K562 (cell line): Measurements from ENCODE around the gene KAT2B. TPM values are rescaled to one million over a fixed set of nuclear protein-coding genes. Genes with fewer than 3 reads are reported as not detected.
A peak's percentile ranks its signal among the peaks of the same experiment; 100 is the strongest.

Experiments used
- ETV6 ChIP-seq, 3 experiments: fragments of 150-350 bp in 1 of 3; sonication (generic) in 1 of 3; formaldehyde crosslinking in 1 of 3; IDR thresholded peaks; 2 replicates each; pipeline versions ENCODE4 v1.6.1 to v1.8.0; 2014 to 2022; ENCODE audit warnings: borderline replicate concordance in 2 of 3, low read depth in 2 of 3, antibody characterized with exemption in 1 of 3, low read length in 1 of 3, mild to moderate bottlenecking in 1 of 3, missing genetic modification reagents in 1 of 3
- HEY1 ChIP-seq: fragments of 250-450 bp; sonication (Bioruptor Pico); IDR thresholded peaks from 2 replicates; pipeline ENCODE4 v1.5.0; 2020; ENCODE audit warnings: mild to moderate bottlenecking, moderate library complexity, borderline replicate concordance
- IRF2 ChIP-seq: sonication (generic); formaldehyde crosslinking; IDR thresholded peaks from 2 replicates; pipeline ENCODE4 v1.8.1; 2022; ENCODE audit warnings: mild to moderate bottlenecking, missing genetic modification reagents
- LCOR ChIP-seq: sonication (generic); formaldehyde crosslinking; IDR thresholded peaks from 2 replicates; pipeline ENCODE4 v1.8.0; 2022; ENCODE audit warnings: mild to moderate bottlenecking, missing genetic modification reagents
- MBD2 ChIP-seq: sonication (generic); IDR thresholded peaks from 2 replicates; pipeline ENCODE4 v1.6.1; 2016; ENCODE audit warnings: low read depth, borderline replicate concordance
- NCOA1 ChIP-seq: fragments of 450-650 bp; IDR thresholded peaks from 2 replicates; pipeline ENCODE4 v1.6.1; 2016; ENCODE audit warnings: low read depth
- NFXL1 ChIP-seq: fragments of 450-650 bp; formaldehyde crosslinking; IDR thresholded peaks from 2 replicates; pipeline ENCODE4 v1.4.0; 2021; ENCODE audit warnings: mild to moderate bottlenecking
- RBM39 ChIP-seq: fragments of 200-400 bp; formaldehyde crosslinking; optimal IDR thresholded peaks from 2 replicates; pipeline ENCODE3; 2018; ENCODE audit warnings: low read depth, low read length
- SRSF1 ChIP-seq: fragments of 200-400 bp; formaldehyde crosslinking; IDR thresholded peaks from 2 replicates; pipeline ENCODE4 v1.6.1; 2017; ENCODE audit warnings: mild to moderate bottlenecking, low read depth, low read length, moderate library complexity
- TEAD2 ChIP-seq: fragments of 450-650 bp; IDR thresholded peaks from 2 replicates; pipeline ENCODE4 v1.6.1; 2016; ENCODE audit warnings: missing genetic modification characterization, control low read depth, missing compliant biosample characterization
- YY1 ChIP-seq, 3 experiments: IDR thresholded peaks; 2 replicates each; pipeline ENCODE4 v1.6.1; 2011; ENCODE audit warnings: low read length in 2 of 3, mild to moderate bottlenecking in 2 of 3, moderate library complexity in 2 of 3, borderline replicate concordance in 1 of 3, control low read depth in 1 of 3, low read depth in 1 of 3; ENCODE audit not compliant: insufficient read depth in 3 of 3, insufficient replicate concordance in 2 of 3, control insufficient read depth in 1 of 3, insufficient read length in 1 of 3; ENCODE audit errors: extremely low read depth in 1 of 3
- ZNF175 ChIP-seq: fragments of 200-800 bp; sonication (Bioruptor generic); IDR thresholded peaks from 2 replicates; pipeline ENCODE4 v1.6.1; 2016; ENCODE audit warnings: low read depth, mild to moderate bottlenecking, missing genetic modification characterization, missing compliant biosample characterization
- ZNF311 ChIP-seq: fragments of 250-450 bp; sonication (Bioruptor Pico); IDR thresholded peaks from 2 replicates; pipeline ENCODE4 v1.4.0; 2020; ENCODE audit warnings: mild to moderate bottlenecking, moderate library complexity
- ZNF696 ChIP-seq: fragments of 250-450 bp; sonication (Bioruptor Pico); conservative IDR thresholded peaks from 2 replicates; pipeline ENCODE4 v1.4.0; 2020; ENCODE audit warnings: mild to moderate bottlenecking, moderate library complexity
- ZNF699 ChIP-seq: fragments of 250-450 bp; sonication (Bioruptor Pico); IDR thresholded peaks from 2 replicates; pipeline ENCODE4 v1.8.0; 2021; ENCODE audit warnings: mild to moderate bottlenecking, moderate library complexity; ENCODE audit not compliant: insufficient replicate concordance
- ZNF764 ChIP-seq: fragments of 250-450 bp; sonication (Bioruptor Pico); IDR thresholded peaks from 2 replicates; pipeline ENCODE4 v1.4.0; 2020; ENCODE audit warnings: low read depth, mild to moderate bottlenecking, moderate library complexity
- polyA plus RNA-seq, 8 experiments: library from polyadenylated mRNA; depleted of rRNA in 4 of 8; stranded (reverse) in 5 of 8; unstranded in 3 of 8; fragments of >200 nt; fragmentation: Nextera tagmentation in 2 of 8; fragmentation: Illumina TruSeq in 1 of 8; extraction: Ambion mirVana in 2 of 8; extraction: Trizol in 1 of 8; gene quantifications; 2 replicates each; pipeline versions ENCODE4 v1.2.1 to v1.2.3, GENCODE V29; 2011 to 2014; ENCODE audit warnings: inconsistent platforms in 1 of 8, missing spikeins in 1 of 8
- total RNA-seq, 7 experiments: library from RNA; depleted of rRNA in 6 of 7; stranded (reverse); fragments of >200 nt in 6 of 7; fragmentation: Illumina TruSeq in 2 of 7; extraction: Trizol in 2 of 7; gene quantifications; 2 replicates each; pipeline versions ENCODE4 v1.2.1 to v1.2.3, GENCODE V29; 2011 to 2021; ENCODE audit warnings: low replicate concordance in 1 of 7
- TF ChIP-seq, protein P1 (sequence below): fragments of 450-650 bp; formaldehyde crosslinking; conservative IDR thresholded peaks from 2 replicates; pipeline ENCODE4 v1.4.0; 2022; ENCODE audit warnings: mild to moderate bottlenecking, missing genetic modification characterization
- TF ChIP-seq, protein P2 (sequence below): conservative IDR thresholded peaks from 2 replicates; pipeline ENCODE4 v1.6.1; 2011; ENCODE audit warnings: low read depth, mild to moderate bottlenecking, low read length; ENCODE audit not compliant: control insufficient read depth
- TF ChIP-seq, protein P3 (sequence below), 2 experiments: fragments of 450-650 bp; IDR thresholded peaks; 2 replicates each; pipeline ENCODE4 v1.6.1; 2016
- TF ChIP-seq, protein P4 (sequence below): fragments of 450-650 bp; IDR thresholded peaks from 2 replicates; pipeline ENCODE4 v1.6.1; 2016; ENCODE audit warnings: missing biosample characterization, missing genetic modification characterization

Gene KAT2B
- total and polyA plus RNA-seq, 9 of the 15 experiments (the other 6 are each of a cell fraction or from before 2014, with no cell fraction given) = 3.3 to 14.9 (median 12.2) TPM

DNA sequence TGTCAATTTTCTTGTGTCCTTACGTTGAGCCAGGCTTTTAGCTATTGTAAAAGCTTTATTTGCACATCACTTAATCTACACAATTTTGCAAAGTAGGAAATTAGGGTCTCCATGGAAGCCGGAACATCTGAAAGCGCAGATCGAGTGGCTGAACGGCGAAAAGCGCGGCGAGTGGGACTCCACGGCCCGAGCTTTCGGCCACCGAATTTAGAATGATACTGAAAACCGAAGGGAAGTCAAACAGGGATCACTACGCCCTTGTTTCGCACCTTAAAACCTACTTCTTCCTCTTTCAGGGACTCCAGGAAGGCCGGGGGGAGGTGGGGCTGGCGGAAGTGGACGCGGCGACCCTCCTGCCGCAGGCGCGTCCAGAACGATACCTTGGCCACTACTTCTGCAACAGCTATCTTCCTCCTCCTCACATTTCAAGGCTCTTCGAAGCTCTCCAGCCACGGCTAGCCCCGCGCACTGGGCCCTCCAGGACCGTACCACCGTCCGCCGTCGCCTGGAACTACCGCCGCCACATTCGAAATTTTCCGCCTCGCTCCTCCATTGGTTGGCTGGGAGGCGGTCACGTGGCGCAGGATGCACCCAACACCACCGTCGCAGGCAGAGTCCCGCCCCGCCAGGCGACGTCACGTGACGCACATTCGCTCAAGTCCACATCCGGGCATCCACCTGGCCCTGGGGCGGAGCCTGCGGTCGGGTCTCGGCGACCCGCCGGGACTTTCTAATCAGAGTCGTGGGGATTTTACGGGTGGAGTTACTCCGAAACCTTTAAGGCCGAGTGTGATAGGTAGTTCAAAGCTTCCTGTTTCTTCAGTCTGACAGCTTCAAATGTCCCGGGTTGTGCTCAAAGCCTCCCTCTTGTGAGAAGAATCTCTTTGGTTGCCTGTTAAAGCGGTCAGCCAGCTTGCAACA is 145.7 kb downstream of the KAT2B start, which contains the start of gene SGO1 (continued):
- TF ChIP-seq, protein P1, sequence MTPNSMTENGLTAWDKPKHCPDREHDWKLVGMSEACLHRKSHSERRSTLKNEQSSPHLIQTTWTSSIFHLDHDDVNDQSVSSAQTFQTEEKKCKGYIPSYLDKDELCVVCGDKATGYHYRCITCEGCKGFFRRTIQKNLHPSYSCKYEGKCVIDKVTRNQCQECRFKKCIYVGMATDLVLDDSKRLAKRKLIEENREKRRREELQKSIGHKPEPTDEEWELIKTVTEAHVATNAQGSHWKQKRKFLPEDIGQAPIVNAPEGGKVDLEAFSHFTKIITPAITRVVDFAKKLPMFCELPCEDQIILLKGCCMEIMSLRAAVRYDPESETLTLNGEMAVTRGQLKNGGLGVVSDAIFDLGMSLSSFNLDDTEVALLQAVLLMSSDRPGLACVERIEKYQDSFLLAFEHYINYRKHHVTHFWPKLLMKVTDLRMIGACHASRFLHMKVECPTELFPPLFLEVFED (CRISPR knock-in tag) = no peak
- TF ChIP-seq RBM39 = no peak
- peak; percentile 30; the same call in 1 of the 2 replicates for TF ChIP-seq NCOA1
- TF ChIP-seq IRF2 (CRISPR knock-in tag) = no peak
- TF ChIP-seq NFXL1 = no peak
- TF ChIP-seq, protein P2, sequence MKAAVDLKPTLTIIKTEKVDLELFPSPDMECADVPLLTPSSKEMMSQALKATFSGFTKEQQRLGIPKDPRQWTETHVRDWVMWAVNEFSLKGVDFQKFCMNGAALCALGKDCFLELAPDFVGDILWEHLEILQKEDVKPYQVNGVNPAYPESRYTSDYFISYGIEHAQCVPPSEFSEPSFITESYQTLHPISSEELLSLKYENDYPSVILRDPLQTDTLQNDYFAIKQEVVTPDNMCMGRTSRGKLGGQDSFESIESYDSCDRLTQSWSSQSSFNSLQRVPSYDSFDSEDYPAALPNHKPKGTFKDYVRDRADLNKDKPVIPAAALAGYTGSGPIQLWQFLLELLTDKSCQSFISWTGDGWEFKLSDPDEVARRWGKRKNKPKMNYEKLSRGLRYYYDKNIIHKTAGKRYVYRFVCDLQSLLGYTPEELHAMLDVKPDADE = peak; percentile 79; the same call in 1 of the 2 replicates
- peak; percentile 38 to 87 (median 66) for TF ChIP-seq YY1 (IDR thresholded peaks at IDR 0.05; ENCODE audit: borderline replicate concordance in 1 of 3, control insufficient read depth in 1 of 3, extremely low read depth in 1 of 3, insufficient read depth in 3 of 3, insufficient read length in 1 of 3, insufficient replicate concordance in 2 of 3, low read depth in 1 of 3, low read length in 2 of 3)
- TF ChIP-seq HEY1 (CRISPR knock-in tag) = 0 out of 2 replicates have a peak, but pooled peaks have one; percentile 45
- TF ChIP-seq ZNF311 (CRISPR knock-in tag) = no peak
- no peak; a peak in 2 of 4 replicates for TF ChIP-seq ETV6 (IDR thresholded peaks at IDR 0.05; ENCODE audit: borderline replicate concordance in 1 of 2, low read depth in 2 of 2, low read length in 1 of 2)
- no peak for TF ChIP-seq ETV6 (CRISPR knock-in tag; IDR thresholded peaks at IDR 0.05; ENCODE audit: borderline replicate concordance)
- TF ChIP-seq, protein P3, sequence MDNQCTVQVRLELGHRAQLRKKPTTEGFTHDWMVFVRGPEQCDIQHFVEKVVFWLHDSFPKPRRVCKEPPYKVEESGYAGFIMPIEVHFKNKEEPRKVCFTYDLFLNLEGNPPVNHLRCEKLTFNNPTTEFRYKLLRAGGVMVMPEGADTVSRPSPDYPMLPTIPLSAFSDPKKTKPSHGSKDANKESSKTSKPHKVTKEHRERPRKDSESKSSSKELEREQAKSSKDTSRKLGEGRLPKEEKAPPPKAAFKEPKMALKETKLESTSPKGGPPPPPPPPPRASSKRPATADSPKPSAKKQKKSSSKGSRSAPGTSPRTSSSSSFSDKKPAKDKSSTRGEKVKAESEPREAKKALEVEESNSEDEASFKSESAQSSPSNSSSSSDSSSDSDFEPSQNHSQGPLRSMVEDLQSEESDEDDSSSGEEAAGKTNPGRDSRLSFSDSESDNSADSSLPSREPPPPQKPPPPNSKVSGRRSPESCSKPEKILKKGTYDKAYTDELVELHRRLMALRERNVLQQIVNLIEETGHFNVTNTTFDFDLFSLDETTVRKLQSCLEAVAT (IDR thresholded peaks at IDR 0.05) = peak in 1 of 2 experiments; percentile 63; a peak in 2 of 4 replicates
- peak; percentile 91 for TF ChIP-seq LCOR (CRISPR knock-in tag)
- TF ChIP-seq ZNF699 = no peak
- no peak for TF ChIP-seq ZNF696 (CRISPR knock-in tag)
- no peak for TF ChIP-seq ZNF764 (CRISPR knock-in tag)
- no peak for TF ChIP-seq SRSF1
- peak; percentile 60; the same call in 1 of the 2 replicates for TF ChIP-seq ZNF175 (CRISPR knock-in tag)
- TF ChIP-seq TEAD2 (tag) = no peak
- TF ChIP-seq MBD2 = peak; percentile 89
- TF ChIP-seq, protein P4, sequence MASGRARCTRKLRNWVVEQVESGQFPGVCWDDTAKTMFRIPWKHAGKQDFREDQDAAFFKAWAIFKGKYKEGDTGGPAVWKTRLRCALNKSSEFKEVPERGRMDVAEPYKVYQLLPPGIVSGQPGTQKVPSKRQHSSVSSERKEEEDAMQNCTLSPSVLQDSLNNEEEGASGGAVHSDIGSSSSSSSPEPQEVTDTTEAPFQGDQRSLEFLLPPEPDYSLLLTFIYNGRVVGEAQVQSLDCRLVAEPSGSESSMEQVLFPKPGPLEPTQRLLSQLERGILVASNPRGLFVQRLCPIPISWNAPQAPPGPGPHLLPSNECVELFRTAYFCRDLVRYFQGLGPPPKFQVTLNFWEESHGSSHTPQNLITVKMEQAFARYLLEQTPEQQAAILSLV (tag) = no peak
